Cardiac muscle cell (in vitro differentiated cells and primary cell): ENCODE measurements around the gene BOLA3. TPM values are rescaled to one million over a fixed set of nuclear protein-coding genes. Genes with fewer than 3 reads are reported as not detected.

ENCODE experiments used
- DNase-seq, 2 donors: peaks; one replicate each; pipeline versions ENCODE4 v3.0.0 to v3.0.0-alpha.2; 2010 to 2017; ENCODE audit warnings: low read depth in 1 of 2, low spot score in 1 of 2
- H3K27ac ChIP-seq: fragments of 200-600 bp; sonication (generic); 2 replicates; pipeline ENCODE4 v1.5.1; 2016
- H3K27me3 ChIP-seq: fragments of 200-600 bp; sonication (generic); 2 replicates; pipeline ENCODE4 v1.6.0; 2016; ENCODE audit warnings: control low read depth
- H3K36me3 ChIP-seq: fragments of 200-600 bp; sonication (generic); 2 replicates; pipeline ENCODE4 v1.5.1; 2016; ENCODE audit warnings: control low read depth
- H3K4me1 ChIP-seq: fragments of 200-600 bp; sonication (generic); 2 replicates; pipeline ENCODE4 v1.8.1; 2017; ENCODE audit warnings: low read depth, mild to moderate bottlenecking, mixed run types
- H3K4me3 ChIP-seq: fragments of 200-600 bp; sonication (generic); 2 replicates; pipeline ENCODE4 v1.5.1; 2016; ENCODE audit warnings: mild to moderate bottlenecking
- H3K9me3 ChIP-seq: fragments of 200-600 bp; sonication (generic); 2 replicates; pipeline ENCODE4 v1.5.1; 2017; ENCODE audit warnings: low read depth, mild to moderate bottlenecking, control low read depth
- CTCF ChIP-seq: IDR thresholded peaks from 2 replicates; pipeline ENCODE4 v1.5.1; 2012; ENCODE audit warnings: low read depth, mild to moderate bottlenecking, low read length
- polyA plus RNA-seq: library from polyadenylated mRNA; unstranded; fragments of >200 nt; fragmentation: Nextera tagmentation; extraction: Ambion mirVana; gene quantifications from 2 replicates; pipeline ENCODE4 v1.2.1, GENCODE V29; 2016
- total RNA-seq: library from RNA; depleted of rRNA; stranded (reverse); fragments of >200 nt; gene quantifications from 2 replicates; pipeline ENCODE4 v1.2.3, GENCODE V29; 2016

Gene BOLA3
- total and polyA plus RNA-seq, 2 experiments from 2014 or later = 27.0 to 124 TPM

- Histone ChIP-seq H3K4me3 (peak overlapping the region; percentile 59), H3K27ac (peak overlapping the region; percentile 77), H3K4me1 (no peaks in the 10 kb centered on the region), H3K27me3 (peaks cover 16% of the 10 kb centered on the region), H3K9me3 (no peaks in the 10 kb centered on the region), H3K36me3 (no peaks in the 10 kb centered on the region)
- peak; percentile 74 to 90 for DNase-seq
- peak; percentile 41 for TF ChIP-seq CTCF
These were observed 27.5 kb downstream of the BOLA3 start for GRCh38 chr2:74119912-74120825.

GRCh38 chr2:74119339-74119738 is 28.4 kb downstream of the BOLA3 start:
- DNase-seq = peak in 1 of 2 donors; percentile 25
- H3K4me3 ChIP-seq = peak overlapping the region; percentile 59
- H3K9me3 ChIP-seq = no peaks in the 10 kb centered on the region
- H3K27ac ChIP-seq = no peak overlapping the region
- H3K27me3 ChIP-seq = peaks cover 16% of the 10 kb centered on the region
- H3K4me1 ChIP-seq = no peaks in the 10 kb centered on the region
- no peak for TF ChIP-seq CTCF
- no peaks in the 10 kb centered on the region for H3K36me3 ChIP-seq

- Histone ChIP-seq H3K27me3 (no peaks in the 10 kb centered on the region), H3K36me3 (no peaks in the 10 kb centered on the region), H3K4me1 (no peaks in the 10 kb centered on the region), H3K27ac (no peak overlapping the region), H3K9me3 (no peaks in the 10 kb centered on the region), H3K4me3 (no peak overlapping the region)
- DNase-seq = no peak
- no peak for TF ChIP-seq CTCF
These were observed 36.3 kb downstream of the BOLA3 start for GRCh38 chr2:74111380-74111779.

GRCh38 chr2:74110537-74110936 is 37.2 kb downstream of the BOLA3 start:
- Histone ChIP-seq H3K27me3 (no peaks in the 10 kb centered on the region), H3K36me3 (no peaks in the 10 kb centered on the region), H3K9me3 (no peaks in the 10 kb centered on the region), H3K27ac (no peak overlapping the region), H3K4me3 (no peak overlapping the region), H3K4me1 (no peaks in the 10 kb centered on the region)
- no peak for DNase-seq
- TF ChIP-seq CTCF = no peak

GRCh38 chr2:74109551-74109950 is 38.2 kb downstream of the BOLA3 start:
- H3K4me3 ChIP-seq = no peak overlapping the region
- H3K9me3 ChIP-seq = no peaks in the 10 kb centered on the region
- no peak for DNase-seq
- no peak overlapping the region for H3K27ac ChIP-seq
- no peaks in the 10 kb centered on the region for H3K27me3 ChIP-seq
- TF ChIP-seq CTCF = no peak
- no peaks in the 10 kb centered on the region for H3K36me3 ChIP-seq
- H3K4me1 ChIP-seq = no peaks in the 10 kb centered on the region
